Measurements from ENCODE around the gene TAS2R50. TPM values are rescaled to one million over a fixed set of nuclear protein-coding genes. Genes with fewer than 3 reads are reported as not detected.
"Not testable (repeated sequence)": the region's sequence is repeated elsewhere in the genome, so short reads cannot be mapped to it uniquely, and the experiment has no call there.

TAS2R50 gene, protein sequence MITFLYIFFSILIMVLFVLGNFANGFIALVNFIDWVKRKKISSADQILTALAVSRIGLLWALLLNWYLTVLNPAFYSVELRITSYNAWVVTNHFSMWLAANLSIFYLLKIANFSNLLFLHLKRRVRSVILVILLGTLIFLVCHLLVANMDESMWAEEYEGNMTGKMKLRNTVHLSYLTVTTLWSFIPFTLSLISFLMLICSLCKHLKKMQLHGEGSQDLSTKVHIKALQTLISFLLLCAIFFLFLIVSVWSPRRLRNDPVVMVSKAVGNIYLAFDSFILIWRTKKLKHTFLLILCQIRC
- 1 to 10 TPM in 1 of 2 donors, not detected in 1; 2.7 TPM for total RNA-seq

DNA sequence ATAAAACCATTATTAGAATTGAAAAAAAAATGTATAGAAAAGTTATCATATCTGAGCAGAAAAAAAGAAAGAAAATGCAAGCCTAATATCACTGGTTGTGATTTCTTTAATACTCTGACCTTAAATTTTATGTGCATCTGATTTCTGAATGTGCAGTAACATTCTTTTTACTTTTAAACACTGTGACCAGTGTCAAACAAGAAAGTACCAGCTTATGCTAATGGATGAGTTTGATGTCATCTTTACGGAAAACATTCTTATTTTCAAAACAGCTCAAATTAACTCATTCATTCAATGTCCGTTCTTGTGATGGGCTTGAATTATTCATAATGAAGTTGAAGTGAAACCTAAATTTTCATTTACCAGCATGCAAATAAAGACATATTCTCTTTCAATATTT lies at the start of gene TAS2R50:
TSS of gene TAS2R50 (minus strand) at position 101 of the 400 bp plus-strand sequence. CDS start at position 49, 52 bp downstream.
- no peak within 1 kb of the TSS for H3K4me3 ChIP-seq
- no peak within 1 kb of the TSS for H3K27ac ChIP-seq
- no peak for TF ChIP-seq POLR2A (IDR thresholded peaks at IDR 0.05)
- TF ChIP-seq, protein P1, sequence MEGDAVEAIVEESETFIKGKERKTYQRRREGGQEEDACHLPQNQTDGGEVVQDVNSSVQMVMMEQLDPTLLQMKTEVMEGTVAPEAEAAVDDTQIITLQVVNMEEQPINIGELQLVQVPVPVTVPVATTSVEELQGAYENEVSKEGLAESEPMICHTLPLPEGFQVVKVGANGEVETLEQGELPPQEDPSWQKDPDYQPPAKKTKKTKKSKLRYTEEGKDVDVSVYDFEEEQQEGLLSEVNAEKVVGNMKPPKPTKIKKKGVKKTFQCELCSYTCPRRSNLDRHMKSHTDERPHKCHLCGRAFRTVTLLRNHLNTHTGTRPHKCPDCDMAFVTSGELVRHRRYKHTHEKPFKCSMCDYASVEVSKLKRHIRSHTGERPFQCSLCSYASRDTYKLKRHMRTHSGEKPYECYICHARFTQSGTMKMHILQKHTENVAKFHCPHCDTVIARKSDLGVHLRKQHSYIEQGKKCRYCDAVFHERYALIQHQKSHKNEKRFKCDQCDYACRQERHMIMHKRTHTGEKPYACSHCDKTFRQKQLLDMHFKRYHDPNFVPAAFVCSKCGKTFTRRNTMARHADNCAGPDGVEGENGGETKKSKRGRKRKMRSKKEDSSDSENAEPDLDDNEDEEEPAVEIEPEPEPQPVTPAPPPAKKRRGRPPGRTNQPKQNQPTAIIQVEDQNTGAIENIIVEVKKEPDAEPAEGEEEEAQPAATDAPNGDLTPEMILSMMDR (IDR thresholded peaks at IDR 0.05), result no peak
- no peak for TF ChIP-seq POLR2AphosphoS5 (IDR thresholded peaks at IDR 0.05)
- H3K27me3 ChIP-seq (replicated peaks; ENCODE audit: insufficient read depth), result no peaks in the 10 kb centered on the region
- intact Hi-C loops (cut with DNase I), result no loop called here
- DNase-seq (ENCODE audit: low spot score), result no peak
- no peaks in the 10 kb centered on the region for H3K4me1 ChIP-seq (replicated peaks)
- 49% methylated on average over 2 of the region's 2 CpGs for WGBS
- H3K36me3 ChIP-seq, result no peaks in the 10 kb centered on the region
- no peaks in the 10 kb centered on the region for H3K9me3 ChIP-seq

- H3K27me3 ChIP-seq (replicated peaks; ENCODE audit: insufficient read depth); intact Hi-C loops (cut with DNase I); H3K9me3 ChIP-seq; H3K4me1 ChIP-seq (replicated peaks); H3K4me3 ChIP-seq; H3K27ac ChIP-seq; H3K36me3 ChIP-seq; DNase-seq (ENCODE audit: low spot score): not testable (repeated sequence)
- 100% methylated on average over 1 of the region's 3 CpGs for WGBS
Observed at GRCh38 chr12:11033959-11034358, 47.2 kb upstream of the TAS2R50 start.

- Histone ChIP-seq H3K4me3 (no peak within 1 kb of the TSS), H3K27me3 (replicated peaks; ENCODE audit: insufficient read depth) (no peaks in the 10 kb centered on the region), H3K9me3 (no peaks in the 10 kb centered on the region), H3K36me3 (no peaks in the 10 kb centered on the region), H3K27ac (no peak within 1 kb of the TSS), H3K4me1 (replicated peaks) (no peaks in the 10 kb centered on the region)
- intact Hi-C loops (cut with DNase I), result no loop called here
- DNase-seq (ENCODE audit: low spot score), result no peak
- WGBS, result 94% methylated on average over 6 of the region's 6 CpGs
- TF ChIP-seq, protein P1 (IDR thresholded peaks at IDR 0.05), result no peak
- no peak for TF ChIP-seq POLR2A (IDR thresholded peaks at IDR 0.05)
- no peak for TF ChIP-seq POLR2AphosphoS5 (IDR thresholded peaks at IDR 0.05)
Observed at GRCh38 chr12:11031307-11031706, 44.6 kb upstream of the TAS2R50 start, which contains the start of gene TAS2R31. Gene TAS2R31 (minus strand): TSS chr12:11031407. CDS start chr12:11031335, 72 bp downstream.

DNA sequence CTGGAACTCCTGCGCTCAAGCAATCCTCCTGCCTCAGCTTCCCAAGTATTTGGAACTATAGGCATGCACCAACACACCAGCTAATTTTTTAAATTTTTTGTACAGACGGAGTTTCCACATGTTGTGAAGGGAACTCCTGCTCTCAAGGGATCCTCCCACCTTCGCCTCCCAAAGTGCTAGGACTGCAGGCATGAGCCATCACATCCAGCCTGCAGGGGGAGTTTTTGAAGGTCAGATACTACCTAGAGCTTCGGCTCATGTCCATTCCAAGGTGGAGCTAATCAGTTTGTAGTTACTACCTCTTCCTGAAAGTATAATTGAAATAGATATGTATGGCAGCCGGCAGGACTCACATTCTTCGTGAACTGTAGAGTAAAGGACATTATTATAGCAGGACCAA lies 39.4 kb upstream of the TAS2R50 start:
- TF ChIP-seq, protein P1 (IDR thresholded peaks at IDR 0.05), result no peak
- TF ChIP-seq POLR2AphosphoS5 (IDR thresholded peaks at IDR 0.05), result no peak
- no peak overlapping the region for H3K27ac ChIP-seq
- intact Hi-C loops (cut with DNase I), result no loop called here
- H3K9me3 ChIP-seq, result no peaks in the 10 kb centered on the region
- DNase-seq (ENCODE audit: low spot score), result no peak
- no peaks in the 10 kb centered on the region for H3K4me1 ChIP-seq (replicated peaks)
- no peaks in the 10 kb centered on the region for H3K27me3 ChIP-seq (replicated peaks; ENCODE audit: insufficient read depth)
- no peaks in the 10 kb centered on the region for H3K36me3 ChIP-seq
- no peak overlapping the region for H3K4me3 ChIP-seq
- 95% methylated on average over 6 of the region's 6 CpGs for WGBS

DNA sequence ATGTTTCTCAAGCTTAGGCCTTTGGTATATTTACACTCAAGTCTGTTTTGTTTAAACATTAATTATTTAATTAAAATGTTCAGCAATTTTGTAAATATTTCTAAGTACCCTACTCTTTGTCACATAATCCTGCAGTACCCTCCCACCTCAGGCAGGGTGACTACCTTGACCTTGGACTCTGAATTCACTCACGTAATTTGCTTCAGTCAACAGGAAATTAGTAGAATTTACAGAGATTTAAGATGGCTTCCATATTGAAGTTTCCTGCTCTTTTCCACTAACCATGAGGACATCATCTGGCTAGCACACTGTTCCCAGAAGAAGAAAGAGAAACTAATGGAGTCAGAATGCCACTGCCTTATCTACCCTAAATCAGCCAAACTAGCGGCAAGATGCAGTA lies 36.7 kb upstream of the TAS2R50 start:
- TF ChIP-seq POLR2AphosphoS5 (IDR thresholded peaks at IDR 0.05) (no peak), POLR2A (IDR thresholded peaks at IDR 0.05) (no peak)
- TF ChIP-seq, protein P1 (IDR thresholded peaks at IDR 0.05), result no peak
- intact Hi-C loops (cut with DNase I), result no loop called here
- no peak for DNase-seq (ENCODE audit: low spot score)
- Histone ChIP-seq H3K9me3 (no peaks in the 10 kb centered on the region), H3K4me1 (replicated peaks) (no peaks in the 10 kb centered on the region), H3K27me3 (replicated peaks; ENCODE audit: insufficient read depth) (no peaks in the 10 kb centered on the region), H3K36me3 (no peaks in the 10 kb centered on the region), H3K27ac (no peak overlapping the region), H3K4me3 (no peak overlapping the region)
- 87% methylated on average over 2 of the region's 2 CpGs for WGBS
